CD14-positive monocyte (primary cell): ENCODE data around the gene FXYD2. TPM values are rescaled to one million over a fixed set of nuclear protein-coding genes. Genes with fewer than 3 reads are reported as not detected.

Experiments used
- DNase-seq, 3 donors: peaks; one replicate each; pipeline ENCODE4 v3.0.0-alpha.2; 2011 to 2022
- H2AFZ ChIP-seq: 2 replicates; pipeline ENCODE4 v1.6.0; 2012; ENCODE audit warnings: mild to moderate bottlenecking, low read depth, low read length, inconsistent platforms; ENCODE audit not compliant: insufficient read depth, poor library complexity, severe bottlenecking
- H3K27ac ChIP-seq, 2 donors: 1 replicate in 1 of 2; 2 replicates in 1 of 2; pipeline ENCODE4 v1.5.1; 2012 to 2013; ENCODE audit warnings: low read length in 2 of 2, control low read depth in 1 of 2, inconsistent platforms in 1 of 2, low read depth in 1 of 2, mild to moderate bottlenecking in 1 of 2
- H3K27me3 ChIP-seq, 2 donors: one replicate each; pipeline versions ENCODE4 v1.6.0 to v1.6.1; 2011 to 2013; ENCODE audit warnings: low read length in 2 of 2; ENCODE audit not compliant: control insufficient read depth in 2 of 2, insufficient read depth in 2 of 2
- H3K36me3 ChIP-seq, 2 donors: replicated peaks in 1 of 2; 1 replicate in 1 of 2; 2 replicates in 1 of 2; pipeline versions ENCODE4 v1.5.1 to v1.6.1; 2012 to 2013; ENCODE audit warnings: low read length in 2 of 2, control low read depth in 1 of 2, inconsistent platforms in 1 of 2, mild to moderate bottlenecking in 1 of 2; ENCODE audit not compliant: insufficient read depth in 2 of 2, control insufficient read depth in 1 of 2
- H3K4me1 ChIP-seq, 2 donors: 1 replicate in 1 of 2; 2 replicates in 1 of 2; pipeline versions ENCODE4 v1.5.1 to v1.6.1; 2012 to 2013; ENCODE audit warnings: low read length in 2 of 2, control low read depth in 1 of 2, inconsistent platforms in 1 of 2, mild to moderate bottlenecking in 1 of 2, moderate library complexity in 1 of 2; ENCODE audit not compliant: insufficient read depth in 2 of 2, control insufficient read depth in 1 of 2
- H3K4me2 ChIP-seq: replicated peaks from 2 replicates; pipeline ENCODE3; 2012; ENCODE audit warnings: low read length, moderate library complexity, mild to moderate bottlenecking; ENCODE audit not compliant: poor library complexity, severe bottlenecking; ENCODE audit errors: extremely low read depth
- H3K4me3 ChIP-seq, 3 experiments: fragments of 200-600 bp in 1 of 3; sonication (generic) in 1 of 3; replicated peaks in 1 of 3; 1 replicate in 2 of 3; 2 replicates in 1 of 3; pipeline ENCODE4 v1.5.1; 2011 to 2013; ENCODE audit warnings: low read length in 3 of 3, mild to moderate bottlenecking in 3 of 3, control low read depth in 2 of 3, low read depth in 2 of 3, inconsistent platforms in 1 of 3, moderate library complexity in 1 of 3
- H3K79me2 ChIP-seq: 2 replicates; pipeline ENCODE4 v1.6.0; 2012; ENCODE audit warnings: mild to moderate bottlenecking, control low read depth, inconsistent platforms, low read length, moderate library complexity; ENCODE audit not compliant: insufficient read depth
- H3K9ac ChIP-seq: 2 replicates; pipeline ENCODE4 v1.6.0; 2017; ENCODE audit warnings: low read length, mild to moderate bottlenecking; ENCODE audit not compliant: insufficient read depth, poor library complexity, severe bottlenecking
- H3K9me3 ChIP-seq, 2 donors: replicated peaks in 1 of 2; 1 replicate in 1 of 2; 2 replicates in 1 of 2; pipeline versions ENCODE4 v1.5.1 to v1.6.1; 2012 to 2013; ENCODE audit warnings: low read length in 2 of 2, control low read depth in 1 of 2; ENCODE audit not compliant: control insufficient read depth in 1 of 2, insufficient read depth in 1 of 2
- H4K20me1 ChIP-seq: 2 replicates; pipeline ENCODE4 v1.6.0; 2012; ENCODE audit warnings: mild to moderate bottlenecking, low read length, control low read depth, moderate library complexity; ENCODE audit not compliant: insufficient read depth
- H3K27ac Mint-ChIP-seq, 7 donors: one replicate each; pipeline ENCODE4 v1.8.0; 2020; ENCODE audit warnings: mild to moderate bottlenecking in 7 of 7, mixed read lengths in 7 of 7, moderate library complexity in 6 of 7, inconsistent platforms in 2 of 7
- H3K27me3 Mint-ChIP-seq, 3 donors: one replicate each; pipeline ENCODE4 v1.8.0; 2021 to 2022; ENCODE audit warnings: low read depth in 3 of 3, mild to moderate bottlenecking in 3 of 3, mixed read lengths in 3 of 3, moderate library complexity in 3 of 3, inconsistent platforms in 1 of 3
- H3K36me3 Mint-ChIP-seq, 2 donors: one replicate each; pipeline ENCODE4 v1.8.0; 2020; ENCODE audit warnings: mixed read lengths in 2 of 2, inconsistent platforms in 1 of 2, mild to moderate bottlenecking in 1 of 2
- H3K4me1 Mint-ChIP-seq: one replicate; pipeline ENCODE4 v1.8.0; 2020; ENCODE audit warnings: mild to moderate bottlenecking, mixed read lengths
- H3K4me3 Mint-ChIP-seq, 2 donors: one replicate each; pipeline ENCODE4 v1.8.0; 2020; ENCODE audit warnings: mild to moderate bottlenecking in 2 of 2, mixed read lengths in 2 of 2, moderate library complexity in 1 of 2
- H3K9me3 Mint-ChIP-seq, 7 donors: one replicate each; pipeline ENCODE4 v1.8.0; 2020 to 2022; ENCODE audit warnings: mixed read lengths in 7 of 7, mild to moderate bottlenecking in 6 of 7, moderate library complexity in 6 of 7, inconsistent platforms in 2 of 7
- WGBS: methylation state at CpG from one replicate; pipeline ENCODE4 v1.1.5; 2013; ENCODE audit warnings: missing lambda C conversion rate; ENCODE audit not compliant: insufficient coverage; 5-methylcytosine and 5-hydroxymethylcytosine counted together
- intact Hi-C, 2 donors: fragments of 100-400 bp; cut with micrococcal nuclease; formaldehyde crosslinking; loops; one replicate each; pipeline versions ENCODE4 v1.15.0 to v1.15.1; 2023
- polyA plus RNA-seq, 3 donors: library from polyadenylated mRNA; depleted of rRNA in 1 of 3; unstranded in 2 of 3; stranded (reverse) in 1 of 3; fragments of 300-500 nt in 2 of 3; fragments of >200 nt in 1 of 3; fragmentation: Illumina TruSeq in 2 of 3; gene quantifications; 1 replicate in 2 of 3; 2 replicates in 1 of 3; pipeline ENCODE4 v1.2.3, GENCODE V29; 2012 to 2021
- TF ChIP-seq, protein P1 (sequence below): fragments of 200-600 bp; IDR thresholded peaks from one replicate; pipeline ENCODE4 v1.8.0; 2022; ENCODE audit warnings: antibody characterized with exemption, mild to moderate bottlenecking

FXYD2 gene
- polyA plus RNA-seq, 3 donors, result 0.96 to 4.4 (median 2.5) TPM

DNA sequence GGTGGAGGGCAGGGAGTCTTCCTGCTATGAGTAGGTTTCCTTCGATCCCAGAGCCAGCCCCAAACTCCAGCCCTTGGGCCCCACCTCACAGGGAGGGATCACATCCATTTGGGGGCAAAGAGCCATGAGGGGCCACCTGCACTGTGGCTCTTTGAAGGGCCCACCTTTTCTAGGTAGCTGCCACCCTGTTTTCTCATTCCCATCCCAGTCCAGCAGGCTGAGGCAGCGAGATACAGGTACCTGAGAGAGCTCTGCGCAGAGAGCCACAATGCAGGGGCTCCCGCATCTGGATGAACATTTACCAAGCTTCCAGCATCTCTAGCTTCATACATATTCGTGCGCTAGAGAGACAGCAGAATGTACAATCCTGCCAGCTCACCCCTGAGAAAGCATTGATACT is 35.6 kb upstream of the FXYD2 start:
- Mint-ChIP-seq H3K27ac (no peak overlapping the region), H3K4me3 (no peak overlapping the region), H3K36me3 (no peaks in the 10 kb centered on the region), H3K27me3 (peaks cover 0 to 5% (median 1%) of the 10 kb centered on the region in 3 donors), H3K4me1 (peaks cover 27% of the 10 kb centered on the region), H3K9me3 (peaks cover 0 to 3% (median 0%) of the 10 kb centered on the region in 7 donors)
- no peaks in the 10 kb centered on the region for H3K79me2 ChIP-seq
- DNase-seq, result no peak
- intact Hi-C loops, result no loop called here
- peaks cover 18 to 27% of the 10 kb centered on the region in 2 donors for H3K4me1 ChIP-seq
- H3K9me3 ChIP-seq, result no peaks in the 10 kb centered on the region
- H3K9ac ChIP-seq, result no peak overlapping the region
- no peak overlapping the region for H2AFZ ChIP-seq
- H3K4me2 ChIP-seq, result no peak overlapping the region
- no peak overlapping the region for H3K27ac ChIP-seq
- TF ChIP-seq, protein P1, sequence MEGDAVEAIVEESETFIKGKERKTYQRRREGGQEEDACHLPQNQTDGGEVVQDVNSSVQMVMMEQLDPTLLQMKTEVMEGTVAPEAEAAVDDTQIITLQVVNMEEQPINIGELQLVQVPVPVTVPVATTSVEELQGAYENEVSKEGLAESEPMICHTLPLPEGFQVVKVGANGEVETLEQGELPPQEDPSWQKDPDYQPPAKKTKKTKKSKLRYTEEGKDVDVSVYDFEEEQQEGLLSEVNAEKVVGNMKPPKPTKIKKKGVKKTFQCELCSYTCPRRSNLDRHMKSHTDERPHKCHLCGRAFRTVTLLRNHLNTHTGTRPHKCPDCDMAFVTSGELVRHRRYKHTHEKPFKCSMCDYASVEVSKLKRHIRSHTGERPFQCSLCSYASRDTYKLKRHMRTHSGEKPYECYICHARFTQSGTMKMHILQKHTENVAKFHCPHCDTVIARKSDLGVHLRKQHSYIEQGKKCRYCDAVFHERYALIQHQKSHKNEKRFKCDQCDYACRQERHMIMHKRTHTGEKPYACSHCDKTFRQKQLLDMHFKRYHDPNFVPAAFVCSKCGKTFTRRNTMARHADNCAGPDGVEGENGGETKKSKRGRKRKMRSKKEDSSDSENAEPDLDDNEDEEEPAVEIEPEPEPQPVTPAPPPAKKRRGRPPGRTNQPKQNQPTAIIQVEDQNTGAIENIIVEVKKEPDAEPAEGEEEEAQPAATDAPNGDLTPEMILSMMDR, result no peak
- WGBS, result 76% methylated on average over 5 of the region's 6 CpGs
- no peaks in the 10 kb centered on the region for H3K27me3 ChIP-seq
- H3K4me3 ChIP-seq, result no peak overlapping the region
- H3K36me3 ChIP-seq, result no peaks in the 10 kb centered on the region
- H4K20me1 ChIP-seq, result no peaks in the 10 kb centered on the region

- no peaks in the 10 kb centered on the region for H3K9me3 ChIP-seq
- no peak overlapping the region for H3K4me2 ChIP-seq
- Mint-ChIP-seq H3K9me3 (peaks cover 0 to 3% (median 0%) of the 10 kb centered on the region in 7 donors), H3K27me3 (peaks cover 0 to 5% (median 1%) of the 10 kb centered on the region in 3 donors), H3K36me3 (no peaks in the 10 kb centered on the region), H3K4me1 (peaks cover 27% of the 10 kb centered on the region), H3K27ac (no peak overlapping the region), H3K4me3 (no peak overlapping the region)
- intact Hi-C loops, result loop anchor here in 1 of 2 donors (10.0 kb wide), 1 partner anchor 45 kb away; no protein-coding TSS in a partner anchor
- no peak overlapping the region for H3K9ac ChIP-seq
- DNase-seq, result no peak
- WGBS, result 100% methylated on average over 3 of the region's 9 CpGs
- no peaks in the 10 kb centered on the region for H3K27me3 ChIP-seq
- no peaks in the 10 kb centered on the region for H3K79me2 ChIP-seq
- H3K36me3 ChIP-seq, result no peaks in the 10 kb centered on the region
- H3K4me1 ChIP-seq, result peaks cover 18 to 27% of the 10 kb centered on the region in 2 donors
- no peaks in the 10 kb centered on the region for H4K20me1 ChIP-seq
- TF ChIP-seq, protein P1, result no peak
- no peak overlapping the region for H3K4me3 ChIP-seq
- H3K27ac ChIP-seq, result no peak overlapping the region
- no peak overlapping the region for H2AFZ ChIP-seq
Measured at GRCh38 chr11:117859488-117860112, 35.1 kb upstream of the FXYD2 start.
